IPS-18c (cell line): ENCODE measurements around the gene SLITRK3.
A peak's percentile ranks its signal among the peaks of the same experiment; 100 is the strongest.

Experiments
- H3K4me3 ChIP-seq: 2 replicates; pipeline ENCODE4 v1.7.0; 2013; ENCODE audit warnings: low read depth, mild to moderate bottlenecking, low read length, moderate library complexity; ENCODE audit not compliant: insufficient read depth
- H3K9me3 ChIP-seq: one replicate; pipeline ENCODE4 v1.6.1; 2013; ENCODE audit warnings: mild to moderate bottlenecking, low read length, moderate library complexity; ENCODE audit not compliant: control insufficient read depth, insufficient read depth

The SLITRK3 gene

GRCh38 chr3:165195241-165195639, 944 bp downstream of the SLITRK3 start:
- Histone ChIP-seq H3K9me3 (no peaks in the 10 kb centered on the region), H3K4me3 (peak overlapping the region; percentile 68)

DNA sequence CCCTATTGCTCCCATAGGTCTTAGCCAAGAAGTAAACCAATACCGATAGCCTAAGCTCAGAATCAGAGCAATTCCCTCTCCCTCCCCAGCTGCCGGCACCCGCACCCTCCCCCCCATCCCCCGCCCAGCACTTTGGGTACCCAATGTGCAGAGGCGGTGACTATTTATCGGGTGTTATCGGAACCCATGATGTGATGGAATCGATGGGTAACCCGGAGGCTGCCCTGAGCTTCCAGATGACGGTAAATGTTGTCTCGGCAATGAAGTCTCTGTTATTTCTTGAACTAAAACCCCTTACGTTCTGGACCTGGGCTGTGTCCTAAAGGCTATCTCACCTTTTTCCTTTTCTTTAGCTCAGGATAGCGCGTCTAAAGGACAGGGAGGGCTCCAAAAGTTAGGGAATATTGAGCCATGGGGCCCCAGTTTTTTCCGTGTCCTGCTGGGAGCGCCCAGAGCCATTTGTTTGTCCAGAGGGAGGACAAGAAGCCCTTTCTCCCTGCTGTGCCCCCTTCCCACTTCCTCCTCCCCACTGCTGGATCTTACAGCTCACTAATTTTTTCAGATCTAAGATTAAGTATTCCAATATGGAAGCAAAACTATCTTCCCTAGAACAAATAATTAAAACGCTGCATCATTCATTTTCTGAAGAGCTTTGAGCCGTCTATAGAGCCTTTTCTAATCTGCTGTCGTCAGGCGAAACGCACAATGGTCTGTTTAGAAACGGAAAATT, 1.5 kb downstream of the SLITRK3 start:
- Histone ChIP-seq H3K4me3 (peak overlapping the region; percentile 68), H3K9me3 (no peaks in the 10 kb centered on the region)

GRCh38 chr3:165193366-165194254, 2.6 kb downstream of the SLITRK3 start:
- Histone ChIP-seq H3K4me3 (peak overlapping the region; percentile 68), H3K9me3 (no peaks in the 10 kb centered on the region)

GRCh38 chr3:165192610-165193192, 3.5 kb downstream of the SLITRK3 start:
- peak overlapping the region; percentile 68 for H3K4me3 ChIP-seq

GRCh38 chr3:165191491-165191890, 4.7 kb downstream of the SLITRK3 start:
- no peak overlapping the region for H3K4me3 ChIP-seq
- H3K9me3 ChIP-seq, result no peaks in the 10 kb centered on the region

More at GRCh38 chr3:165192610-165193192, 3.5 kb downstream of the SLITRK3 start:
- no peaks in the 10 kb centered on the region for H3K9me3 ChIP-seq

DNA sequence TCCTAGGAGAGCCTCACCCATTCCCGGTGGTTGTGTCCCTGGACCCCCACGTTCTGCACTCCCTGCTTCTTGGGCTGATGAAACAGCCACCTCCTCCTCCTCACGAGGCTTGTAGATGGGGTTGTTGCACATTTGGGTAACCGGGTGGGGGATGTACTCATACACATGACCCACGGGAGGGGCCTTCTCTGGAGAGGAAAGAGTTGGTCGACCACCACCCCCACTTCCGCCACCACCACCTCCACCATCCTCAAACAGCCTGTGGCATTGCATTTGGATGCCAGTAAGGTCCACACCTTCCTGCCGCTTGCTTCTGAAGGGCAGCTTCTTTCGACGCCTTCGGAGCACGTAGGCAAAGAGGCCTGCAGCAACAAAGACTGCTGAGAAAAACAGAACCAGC, 7.7 kb downstream of the SLITRK3 start:
- Histone ChIP-seq H3K4me3 (no peak overlapping the region), H3K9me3 (no peaks in the 10 kb centered on the region)

GRCh38 chr3:165185707-165186327, 10.4 kb downstream of the SLITRK3 start:
- no peak overlapping the region for H3K4me3 ChIP-seq
- H3K9me3 ChIP-seq, result no peaks in the 10 kb centered on the region

GRCh38 chr3:165181556-165181955, 14.6 kb downstream of the SLITRK3 start:
- no peak overlapping the region for H3K4me3 ChIP-seq
- no peaks in the 10 kb centered on the region for H3K9me3 ChIP-seq

GRCh38 chr3:165170236-165170635, 25.9 kb downstream of the SLITRK3 start:
- no peak overlapping the region for H3K4me3 ChIP-seq

DNA sequence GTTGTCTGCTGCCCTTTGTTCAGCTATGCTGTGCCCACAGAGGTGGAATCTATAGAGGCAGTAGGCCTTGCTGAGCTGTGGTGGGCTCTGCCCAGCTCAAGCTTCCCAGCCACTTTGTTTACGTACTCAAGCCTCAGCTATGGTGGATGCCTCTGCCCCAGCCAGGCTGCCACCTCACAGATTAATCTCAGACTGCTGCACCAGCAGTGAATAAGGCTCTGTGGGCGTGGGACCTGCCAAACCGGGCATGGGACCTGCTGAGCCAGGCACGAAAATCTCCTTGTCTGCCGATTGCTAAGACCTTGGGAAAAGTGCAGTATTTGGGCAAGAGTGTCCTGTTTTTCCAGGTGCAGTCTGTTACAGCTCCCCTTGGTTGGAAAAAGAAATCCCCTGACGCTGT, 26.8 kb downstream of the SLITRK3 start:
- Histone ChIP-seq H3K9me3 (no peaks in the 10 kb centered on the region), H3K4me3 (no peak overlapping the region)

More at GRCh38 chr3:165170236-165170635, 25.9 kb downstream of the SLITRK3 start:
- peaks cover 2% of the 10 kb centered on the region for H3K9me3 ChIP-seq

DNA sequence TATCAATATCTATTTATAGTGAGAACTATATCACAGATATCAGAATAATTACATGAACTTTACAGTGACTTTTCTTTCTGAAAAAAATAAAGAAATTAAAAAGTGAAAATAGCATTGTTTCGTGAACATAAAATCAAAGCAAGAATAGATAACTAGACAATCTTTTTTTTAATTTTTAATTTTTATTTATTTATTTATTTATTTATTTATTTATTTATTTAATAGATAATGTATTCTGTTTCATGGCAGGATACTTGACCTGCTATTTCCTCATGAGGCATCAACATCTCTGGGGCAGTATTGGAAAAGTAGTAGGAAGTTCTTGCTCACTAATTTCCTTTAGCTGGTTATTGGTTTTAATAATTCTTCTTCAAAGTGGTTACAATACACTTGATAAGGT, 33.3 kb downstream of the SLITRK3 start:
- no peak overlapping the region for H3K4me3 ChIP-seq

GRCh38 chr3:165159760-165160421, 36.3 kb downstream of the SLITRK3 start:
- Histone ChIP-seq H3K9me3 (no peaks in the 10 kb centered on the region), H3K4me3 (no peak overlapping the region)

More for the DNA sequence above, 33.3 kb downstream of the SLITRK3 start:
- no peaks in the 10 kb centered on the region for H3K9me3 ChIP-seq

- Histone ChIP-seq H3K9me3 (no peaks in the 10 kb centered on the region), H3K4me3 (no peak overlapping the region)
These were observed 38.2 kb downstream of the SLITRK3 start for GRCh38 chr3:165158011-165158410.

- no peaks in the 10 kb centered on the region for H3K9me3 ChIP-seq
- H3K4me3 ChIP-seq, result no peak overlapping the region
These were observed 39.3 kb downstream of the SLITRK3 start for GRCh38 chr3:165156757-165157420.

DNA sequence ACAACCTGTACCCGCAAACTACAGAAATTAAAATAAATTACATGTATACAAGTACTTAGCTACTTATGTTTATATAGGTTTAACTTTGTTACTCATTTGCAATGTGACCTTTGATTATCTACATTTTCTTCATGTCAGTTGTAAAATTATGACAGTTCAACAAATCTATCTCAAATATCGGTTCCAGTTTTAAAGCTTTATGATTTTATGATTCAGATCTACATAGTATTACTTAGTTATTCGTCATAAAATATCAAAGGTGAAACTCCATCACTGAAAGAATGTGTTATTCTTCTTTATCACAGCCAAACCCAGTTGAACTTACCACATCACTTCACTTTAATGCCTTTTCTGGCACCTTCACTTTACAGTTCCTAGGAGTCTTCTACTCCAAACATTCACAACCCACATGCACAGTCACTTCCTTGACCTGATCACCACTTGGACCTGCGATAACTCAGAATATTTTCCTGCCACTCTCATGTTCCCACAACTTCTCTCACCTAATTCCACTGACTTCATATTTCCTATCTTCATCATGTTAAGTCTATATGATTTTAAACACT, 47.2 kb downstream of the SLITRK3 start:
- Histone ChIP-seq H3K4me3 (no peak overlapping the region), H3K9me3 (no peaks in the 10 kb centered on the region)

DNA sequence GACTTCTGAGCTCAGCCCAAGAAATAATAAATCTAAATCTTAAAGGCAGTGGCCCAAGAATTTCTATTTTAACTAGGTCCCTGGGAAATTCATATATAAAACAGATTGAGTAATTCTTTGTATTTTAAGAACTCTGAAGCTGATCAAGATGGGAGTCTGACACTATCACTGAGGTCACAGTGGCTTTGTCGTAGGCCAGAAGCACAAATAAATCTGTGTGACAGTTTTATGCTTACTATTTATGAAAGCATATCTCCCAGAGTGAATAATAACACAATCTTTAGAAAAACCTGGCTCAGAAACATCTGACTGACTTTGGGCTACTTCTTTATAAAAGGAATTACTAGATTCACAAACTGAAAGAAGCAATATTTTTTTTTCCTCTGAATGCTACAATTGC, 51.9 kb downstream of the SLITRK3 start:
- Histone ChIP-seq H3K4me3 (no peak overlapping the region), H3K9me3 (no peaks in the 10 kb centered on the region)
